Astrocyte (in vitro differentiated cells and primary cell): ENCODE measurements around the gene CSTF2. TPM values are rescaled to one million over a fixed set of nuclear protein-coding genes. Genes with fewer than 3 reads are reported as not detected.

Experiments used
- DNase-seq: peaks from one replicate; pipeline ENCODE4 v3.0.0-alpha.2; 2010; ENCODE audit warnings: low read depth
- FAIRE-seq: peaks from 2 replicates; lab custom pipeline; 2011; peaks lifted over from hg19 to GRCh38; lab: Jason Lieb, UNC
- H2AFZ ChIP-seq: 2 replicates; pipeline ENCODE4 v1.6.0; 2012; ENCODE audit warnings: low read depth, low read length, inconsistent platforms
- H3K27ac ChIP-seq: 2 replicates; pipeline ENCODE4 v1.5.1; 2011; ENCODE audit warnings: low read depth, low read length, inconsistent platforms
- H3K27me3 ChIP-seq: 2 replicates; pipeline ENCODE4 v1.6.0; 2011; ENCODE audit warnings: low read length, inconsistent platforms; ENCODE audit not compliant: insufficient read depth
- H3K36me3 ChIP-seq: 2 replicates; pipeline ENCODE4 v1.5.1; 2011; ENCODE audit warnings: low read length, inconsistent platforms; ENCODE audit not compliant: insufficient read depth
- H3K4me1 ChIP-seq: 2 replicates; pipeline ENCODE4 v1.5.1; 2011; ENCODE audit warnings: low read length, inconsistent platforms; ENCODE audit not compliant: insufficient read depth
- H3K4me2 ChIP-seq: 2 replicates; pipeline ENCODE4 v1.6.0; 2012; ENCODE audit warnings: low read length, inconsistent platforms
- H3K4me3 ChIP-seq: 2 replicates; pipeline ENCODE4 v1.5.1; 2011; ENCODE audit warnings: low read depth, mild to moderate bottlenecking, low read length, inconsistent platforms; ENCODE audit not compliant: insufficient read depth
- H3K79me2 ChIP-seq: 2 replicates; pipeline ENCODE4 v1.6.0; 2012; ENCODE audit warnings: mild to moderate bottlenecking, low read length, inconsistent platforms; ENCODE audit not compliant: insufficient read depth
- H3K9ac ChIP-seq: 2 replicates; pipeline ENCODE4 v1.6.0; 2012; ENCODE audit warnings: mild to moderate bottlenecking, low read length, inconsistent platforms
- H3K9me3 ChIP-seq: 2 replicates; pipeline ENCODE4 v1.5.1; 2012; ENCODE audit warnings: low read depth, mild to moderate bottlenecking, low read length, inconsistent platforms; ENCODE audit not compliant: insufficient read depth
- H4K20me1 ChIP-seq: 2 replicates; pipeline ENCODE4 v1.6.0; 2012; ENCODE audit warnings: low read length, inconsistent platforms; ENCODE audit not compliant: insufficient read depth
- H3K27ac Mint-ChIP-seq: one replicate; pipeline ENCODE4 v1.8.0; 2021; ENCODE audit warnings: mild to moderate bottlenecking, mixed read lengths; ENCODE audit not compliant: unreplicated experiment
- H3K27me3 Mint-ChIP-seq: one replicate; pipeline ENCODE4 v1.8.0; 2021; ENCODE audit warnings: low read depth, mixed read lengths; ENCODE audit not compliant: unreplicated experiment
- H3K36me3 Mint-ChIP-seq: one replicate; pipeline ENCODE4 v1.8.0; 2021; ENCODE audit warnings: low read depth, mixed read lengths; ENCODE audit not compliant: unreplicated experiment
- H3K4me1 Mint-ChIP-seq: one replicate; pipeline ENCODE4 v1.8.0; 2021; ENCODE audit warnings: low read depth, mixed read lengths; ENCODE audit not compliant: unreplicated experiment
- H3K4me3 Mint-ChIP-seq: one replicate; pipeline ENCODE4 v1.8.0; 2021; ENCODE audit warnings: mild to moderate bottlenecking, moderate library complexity, mixed read lengths; ENCODE audit not compliant: unreplicated experiment
- H3K9me3 Mint-ChIP-seq: one replicate; pipeline ENCODE4 v1.8.0; 2021; ENCODE audit warnings: mild to moderate bottlenecking, mixed read lengths; ENCODE audit not compliant: unreplicated experiment
- EZH2 ChIP-seq: IDR thresholded peaks from 2 replicates; pipeline ENCODE4 v1.6.1; 2012; ENCODE audit warnings: mild to moderate bottlenecking, low read length, inconsistent platforms; ENCODE audit not compliant: insufficient read depth
- total RNA-seq: library from RNA; stranded (reverse); gene quantifications from 2 replicates; pipeline ENCODE4 v1.2.1, GENCODE V29; 2021
- TF ChIP-seq, protein P1 (sequence below): IDR thresholded peaks from 2 replicates; pipeline ENCODE4 v1.5.1; 2011; ENCODE audit warnings: low read depth, mild to moderate bottlenecking, inconsistent platforms, low read length, moderate library complexity; ENCODE audit not compliant: insufficient read depth

CSTF2 gene
- total RNA-seq, 1 donor from 2014 or later: 17.8 TPM

DNA sequence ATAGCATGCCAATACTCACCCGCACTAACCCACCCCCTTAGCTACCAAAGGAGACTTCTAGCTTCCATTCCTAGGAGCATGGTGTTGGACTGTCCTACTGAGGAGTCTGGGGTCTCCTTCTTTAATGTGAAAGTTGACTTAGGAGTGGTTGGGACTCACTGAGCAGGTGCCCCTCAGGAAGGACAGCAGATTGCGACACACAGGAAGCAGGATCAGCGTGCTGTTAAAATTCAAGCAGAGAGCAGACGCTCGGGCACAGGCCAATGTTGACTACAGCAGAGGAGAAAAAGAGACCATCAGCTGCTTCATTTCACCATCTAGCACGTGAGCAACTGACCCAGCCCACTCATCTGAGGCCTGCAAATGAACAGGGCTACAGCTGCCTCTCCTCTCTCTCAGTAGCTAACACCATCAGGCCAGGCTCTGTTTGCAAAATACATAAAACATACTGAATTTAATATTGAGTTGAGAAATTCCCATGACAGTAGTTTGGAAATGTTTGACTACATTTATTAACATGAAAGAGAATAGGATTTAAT, 43.2 kb downstream of the CSTF2 start:
- H4K20me1 ChIP-seq: no peaks in the 10 kb centered on the region
- Mint-ChIP-seq H3K36me3 (no peaks in the 10 kb centered on the region), H3K4me3 (no peak overlapping the region), H3K27ac (no peak overlapping the region), H3K4me1 (peaks cover 3% of the 10 kb centered on the region), H3K9me3 (no peaks in the 10 kb centered on the region), H3K27me3 (no peaks in the 10 kb centered on the region)
- no peaks in the 10 kb centered on the region for H3K79me2 ChIP-seq
- no peak overlapping the region for H3K9ac ChIP-seq
- FAIRE-seq (no peak), DNase-seq (no peak)
- H3K4me2 ChIP-seq: no peak overlapping the region
- no peak overlapping the region for H3K27ac ChIP-seq
- H3K9me3 ChIP-seq: no peaks in the 10 kb centered on the region
- H3K4me1 ChIP-seq: peaks cover 5% of the 10 kb centered on the region
- no peaks in the 10 kb centered on the region for H3K27me3 ChIP-seq
- TF ChIP-seq, protein P1, sequence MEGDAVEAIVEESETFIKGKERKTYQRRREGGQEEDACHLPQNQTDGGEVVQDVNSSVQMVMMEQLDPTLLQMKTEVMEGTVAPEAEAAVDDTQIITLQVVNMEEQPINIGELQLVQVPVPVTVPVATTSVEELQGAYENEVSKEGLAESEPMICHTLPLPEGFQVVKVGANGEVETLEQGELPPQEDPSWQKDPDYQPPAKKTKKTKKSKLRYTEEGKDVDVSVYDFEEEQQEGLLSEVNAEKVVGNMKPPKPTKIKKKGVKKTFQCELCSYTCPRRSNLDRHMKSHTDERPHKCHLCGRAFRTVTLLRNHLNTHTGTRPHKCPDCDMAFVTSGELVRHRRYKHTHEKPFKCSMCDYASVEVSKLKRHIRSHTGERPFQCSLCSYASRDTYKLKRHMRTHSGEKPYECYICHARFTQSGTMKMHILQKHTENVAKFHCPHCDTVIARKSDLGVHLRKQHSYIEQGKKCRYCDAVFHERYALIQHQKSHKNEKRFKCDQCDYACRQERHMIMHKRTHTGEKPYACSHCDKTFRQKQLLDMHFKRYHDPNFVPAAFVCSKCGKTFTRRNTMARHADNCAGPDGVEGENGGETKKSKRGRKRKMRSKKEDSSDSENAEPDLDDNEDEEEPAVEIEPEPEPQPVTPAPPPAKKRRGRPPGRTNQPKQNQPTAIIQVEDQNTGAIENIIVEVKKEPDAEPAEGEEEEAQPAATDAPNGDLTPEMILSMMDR: no peak
- no peak for TF ChIP-seq EZH2
- no peak overlapping the region for H2AFZ ChIP-seq
- H3K4me3 ChIP-seq: no peak overlapping the region
- H3K36me3 ChIP-seq: no peaks in the 10 kb centered on the region

- Histone ChIP-seq H3K4me2 (peak overlapping the region; percentile 2), H2AFZ (no peak overlapping the region), H3K9ac (no peak overlapping the region), H3K79me2 (no peaks in the 10 kb centered on the region), H3K4me3 (no peak overlapping the region), H4K20me1 (no peaks in the 10 kb centered on the region), H3K27me3 (no peaks in the 10 kb centered on the region), H3K4me1 (peaks cover 5% of the 10 kb centered on the region), H3K36me3 (no peaks in the 10 kb centered on the region), H3K27ac (no peak overlapping the region), H3K9me3 (no peaks in the 10 kb centered on the region)
- no peak for TF ChIP-seq EZH2
- TF ChIP-seq, protein P1: no peak
- H3K9me3 Mint-ChIP-seq: no peaks in the 10 kb centered on the region
- H3K36me3 Mint-ChIP-seq: no peaks in the 10 kb centered on the region
- peak; percentile 52 for DNase-seq
- peak; percentile 80 for FAIRE-seq
- H3K4me1 Mint-ChIP-seq: peaks cover 3% of the 10 kb centered on the region
- H3K4me3 Mint-ChIP-seq: no peak overlapping the region
- no peak overlapping the region for H3K27ac Mint-ChIP-seq
- no peaks in the 10 kb centered on the region for H3K27me3 Mint-ChIP-seq
These were observed 44.6 kb downstream of the CSTF2 start for GRCh38 chrX:100864657-100865391.

GRCh38 chrX:100868273-100868672, 48.1 kb downstream of the CSTF2 start:
- Histone ChIP-seq H3K9ac (no peak overlapping the region), H3K27ac (no peak overlapping the region), H4K20me1 (no peaks in the 10 kb centered on the region), H3K9me3 (no peaks in the 10 kb centered on the region), H3K4me3 (no peak overlapping the region), H3K79me2 (no peaks in the 10 kb centered on the region), H3K27me3 (no peaks in the 10 kb centered on the region), H3K36me3 (no peaks in the 10 kb centered on the region), H3K4me1 (peaks cover 5% of the 10 kb centered on the region), H2AFZ (no peak overlapping the region), H3K4me2 (no peak overlapping the region)
- H3K36me3 Mint-ChIP-seq: no peaks in the 10 kb centered on the region
- H3K27ac Mint-ChIP-seq: no peak overlapping the region
- H3K9me3 Mint-ChIP-seq: no peaks in the 10 kb centered on the region
- H3K4me1 Mint-ChIP-seq: peaks cover 9% of the 10 kb centered on the region
- DNase-seq (no peak), FAIRE-seq (no peak)
- no peak overlapping the region for H3K4me3 Mint-ChIP-seq
- no peak for TF ChIP-seq EZH2
- TF ChIP-seq, protein P1: no peak
- H3K27me3 Mint-ChIP-seq: no peaks in the 10 kb centered on the region
